SK-N-SH treated with all-trans-retinoic acid at 6 μM for 48 hours (cell line): ENCODE measurements around the gene TEKT3.

Source experiments
- ARNTL ChIP-seq: fragments of 450-650 bp; formaldehyde crosslinking; IDR thresholded peaks from 2 replicates; pipeline ENCODE4 v1.5.0; 2020; ENCODE audit warnings: low read depth, mild to moderate bottlenecking, moderate library complexity, borderline replicate concordance
- ISL1 ChIP-seq: fragments of 250-450 bp; sonication (Bioruptor Pico); IDR thresholded peaks from 2 replicates; pipeline ENCODE4 v2.1.2; 2022; ENCODE audit warnings: mild to moderate bottlenecking, moderate library complexity
- OSR1 ChIP-seq: fragments of 250-450 bp; sonication (Bioruptor Pico); IDR thresholded peaks from 2 replicates; pipeline ENCODE4 v1.8.0; 2022; ENCODE audit warnings: moderate library complexity, mild to moderate bottlenecking, inconsistent platforms
- PPARA ChIP-seq: fragments of 250-450 bp; sonication (Bioruptor Pico); IDR thresholded peaks from 2 replicates; pipeline ENCODE4 v1.5.0; 2020; ENCODE audit warnings: mild to moderate bottlenecking, borderline replicate concordance
- RARB ChIP-seq: fragments of 250-450 bp; sonication (Bioruptor Pico); IDR thresholded peaks from 2 replicates; pipeline ENCODE4 v1.8.0; 2021; ENCODE audit warnings: mild to moderate bottlenecking, moderate library complexity
- SNAI2 ChIP-seq: fragments of 250-450 bp; sonication (Bioruptor Pico); IDR thresholded peaks from 2 replicates; pipeline ENCODE4 v1.5.0; 2020; ENCODE audit warnings: mild to moderate bottlenecking, moderate library complexity
- ZC3H10 ChIP-seq: fragments of 250-450 bp; sonication (Bioruptor Pico); IDR thresholded peaks from 2 replicates; pipeline ENCODE4 v1.5.1; 2021; ENCODE audit warnings: mild to moderate bottlenecking, moderate library complexity
- ZFP3 ChIP-seq: fragments of 250-450 bp; sonication (Bioruptor Pico); IDR thresholded peaks from 2 replicates; pipeline ENCODE4 v1.5.0; 2020; ENCODE audit warnings: mild to moderate bottlenecking, moderate library complexity
- ZFP30 ChIP-seq: fragments of 450-650 bp; formaldehyde crosslinking; IDR thresholded peaks from 2 replicates; pipeline ENCODE4 v1.5.0; 2022; ENCODE audit warnings: mild to moderate bottlenecking, moderate library complexity
- TF ChIP-seq, protein P1 (sequence below): fragments of 250-450 bp; sonication (Bioruptor Pico); IDR thresholded peaks from 2 replicates; pipeline ENCODE4 v1.5.1; 2020; ENCODE audit warnings: low read depth, mild to moderate bottlenecking, moderate library complexity
- TF ChIP-seq, protein P2 (sequence below): fragments of 250-450 bp; sonication (Bioruptor Pico); IDR thresholded peaks from 2 replicates; pipeline ENCODE4 v1.5.1; 2021; ENCODE audit warnings: mild to moderate bottlenecking, moderate library complexity
- TF ChIP-seq, protein P3 (sequence below): fragments of 250-450 bp; sonication (Bioruptor Pico); IDR thresholded peaks from 2 replicates; pipeline ENCODE4 v1.5.0; 2020; ENCODE audit warnings: mild to moderate bottlenecking, moderate library complexity
- TF ChIP-seq, protein P4 (sequence below): fragments of 250-450 bp; sonication (Bioruptor Pico); IDR thresholded peaks from 2 replicates; pipeline ENCODE4 v1.8.0; 2020; ENCODE audit warnings: mild to moderate bottlenecking, moderate library complexity, borderline replicate concordance

DNA sequence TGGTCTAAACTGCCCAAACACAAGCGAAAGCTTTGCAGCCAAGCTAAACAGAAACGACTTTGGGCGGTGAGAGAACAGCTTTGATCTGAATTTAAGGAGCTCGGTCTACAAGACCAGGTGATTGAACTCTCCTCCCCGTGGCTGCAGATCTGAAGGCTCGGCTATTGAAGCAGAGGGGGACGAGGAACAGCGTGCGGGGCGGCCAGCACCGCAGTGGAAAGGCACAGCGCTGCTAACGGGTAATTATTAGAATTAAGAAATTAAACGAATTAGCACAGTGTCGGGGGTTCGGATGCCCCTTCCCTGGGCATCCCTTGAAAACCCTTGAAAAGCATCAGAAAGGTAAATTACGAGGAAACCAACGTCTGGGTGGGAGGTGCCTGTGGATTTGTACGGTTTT lies 431 bp downstream of the TEKT3 start:
- TF ChIP-seq PPARA, result no peak
- TF ChIP-seq ARNTL (CRISPR knock-in tag), result no peak
- no peak for TF ChIP-seq ZFP30 (CRISPR knock-in tag)
- no peak for TF ChIP-seq RARB (CRISPR knock-in tag)
- TF ChIP-seq, protein P1, sequence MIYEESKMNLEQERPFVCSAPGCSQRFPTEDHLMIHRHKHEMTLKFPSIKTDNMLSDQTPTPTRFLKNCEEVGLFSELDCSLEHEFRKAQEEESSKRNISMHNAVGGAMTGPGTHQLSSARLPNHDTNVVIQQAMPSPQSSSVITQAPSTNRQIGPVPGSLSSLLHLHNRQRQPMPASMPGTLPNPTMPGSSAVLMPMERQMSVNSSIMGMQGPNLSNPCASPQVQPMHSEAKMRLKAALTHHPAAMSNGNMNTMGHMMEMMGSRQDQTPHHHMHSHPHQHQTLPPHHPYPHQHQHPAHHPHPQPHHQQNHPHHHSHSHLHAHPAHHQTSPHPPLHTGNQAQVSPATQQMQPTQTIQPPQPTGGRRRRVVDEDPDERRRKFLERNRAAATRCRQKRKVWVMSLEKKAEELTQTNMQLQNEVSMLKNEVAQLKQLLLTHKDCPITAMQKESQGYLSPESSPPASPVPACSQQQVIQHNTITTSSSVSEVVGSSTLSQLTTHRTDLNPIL (CRISPR knock-in tag), result no peak
- TF ChIP-seq ISL1 (CRISPR knock-in tag), result no peak
- no peak for TF ChIP-seq ZC3H10 (CRISPR knock-in tag)
- TF ChIP-seq, protein P2, sequence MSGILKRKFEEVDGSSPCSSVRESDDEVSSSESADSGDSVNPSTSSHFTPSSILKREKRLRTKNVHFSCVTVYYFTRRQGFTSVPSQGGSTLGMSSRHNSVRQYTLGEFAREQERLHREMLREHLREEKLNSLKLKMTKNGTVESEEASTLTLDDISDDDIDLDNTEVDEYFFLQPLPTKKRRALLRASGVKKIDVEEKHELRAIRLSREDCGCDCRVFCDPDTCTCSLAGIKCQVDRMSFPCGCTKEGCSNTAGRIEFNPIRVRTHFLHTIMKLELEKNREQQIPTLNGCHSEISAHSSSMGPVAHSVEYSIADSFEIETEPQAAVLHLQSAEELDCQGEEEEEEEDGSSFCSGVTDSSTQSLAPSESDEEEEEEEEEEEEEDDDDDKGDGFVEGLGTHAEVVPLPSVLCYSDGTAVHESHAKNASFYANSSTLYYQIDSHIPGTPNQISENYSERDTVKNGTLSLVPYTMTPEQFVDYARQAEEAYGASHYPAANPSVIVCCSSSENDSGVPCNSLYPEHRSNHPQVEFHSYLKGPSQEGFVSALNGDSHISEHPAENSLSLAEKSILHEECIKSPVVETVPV (CRISPR knock-in tag), result no peak
- TF ChIP-seq ZFP3, result no peak
- TF ChIP-seq OSR1 (CRISPR knock-in tag), result no peak
- TF ChIP-seq, protein P3, sequence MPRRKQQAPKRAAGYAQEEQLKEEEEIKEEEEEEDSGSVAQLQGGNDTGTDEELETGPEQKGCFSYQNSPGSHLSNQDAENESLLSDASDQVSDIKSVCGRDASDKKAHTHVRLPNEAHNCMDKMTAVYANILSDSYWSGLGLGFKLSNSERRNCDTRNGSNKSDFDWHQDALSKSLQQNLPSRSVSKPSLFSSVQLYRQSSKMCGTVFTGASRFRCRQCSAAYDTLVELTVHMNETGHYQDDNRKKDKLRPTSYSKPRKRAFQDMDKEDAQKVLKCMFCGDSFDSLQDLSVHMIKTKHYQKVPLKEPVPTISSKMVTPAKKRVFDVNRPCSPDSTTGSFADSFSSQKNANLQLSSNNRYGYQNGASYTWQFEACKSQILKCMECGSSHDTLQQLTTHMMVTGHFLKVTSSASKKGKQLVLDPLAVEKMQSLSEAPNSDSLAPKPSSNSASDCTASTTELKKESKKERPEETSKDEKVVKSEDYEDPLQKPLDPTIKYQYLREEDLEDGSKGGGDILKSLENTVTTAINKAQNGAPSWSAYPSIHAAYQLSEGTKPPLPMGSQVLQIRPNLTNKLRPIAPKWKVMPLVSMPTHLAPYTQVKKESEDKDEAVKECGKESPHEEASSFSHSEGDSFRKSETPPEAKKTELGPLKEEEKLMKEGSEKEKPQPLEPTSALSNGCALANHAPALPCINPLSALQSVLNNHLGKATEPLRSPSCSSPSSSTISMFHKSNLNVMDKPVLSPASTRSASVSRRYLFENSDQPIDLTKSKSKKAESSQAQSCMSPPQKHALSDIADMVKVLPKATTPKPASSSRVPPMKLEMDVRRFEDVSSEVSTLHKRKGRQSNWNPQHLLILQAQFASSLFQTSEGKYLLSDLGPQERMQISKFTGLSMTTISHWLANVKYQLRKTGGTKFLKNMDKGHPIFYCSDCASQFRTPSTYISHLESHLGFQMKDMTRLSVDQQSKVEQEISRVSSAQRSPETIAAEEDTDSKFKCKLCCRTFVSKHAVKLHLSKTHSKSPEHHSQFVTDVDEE (CRISPR knock-in tag), result no peak
- TF ChIP-seq, protein P4, sequence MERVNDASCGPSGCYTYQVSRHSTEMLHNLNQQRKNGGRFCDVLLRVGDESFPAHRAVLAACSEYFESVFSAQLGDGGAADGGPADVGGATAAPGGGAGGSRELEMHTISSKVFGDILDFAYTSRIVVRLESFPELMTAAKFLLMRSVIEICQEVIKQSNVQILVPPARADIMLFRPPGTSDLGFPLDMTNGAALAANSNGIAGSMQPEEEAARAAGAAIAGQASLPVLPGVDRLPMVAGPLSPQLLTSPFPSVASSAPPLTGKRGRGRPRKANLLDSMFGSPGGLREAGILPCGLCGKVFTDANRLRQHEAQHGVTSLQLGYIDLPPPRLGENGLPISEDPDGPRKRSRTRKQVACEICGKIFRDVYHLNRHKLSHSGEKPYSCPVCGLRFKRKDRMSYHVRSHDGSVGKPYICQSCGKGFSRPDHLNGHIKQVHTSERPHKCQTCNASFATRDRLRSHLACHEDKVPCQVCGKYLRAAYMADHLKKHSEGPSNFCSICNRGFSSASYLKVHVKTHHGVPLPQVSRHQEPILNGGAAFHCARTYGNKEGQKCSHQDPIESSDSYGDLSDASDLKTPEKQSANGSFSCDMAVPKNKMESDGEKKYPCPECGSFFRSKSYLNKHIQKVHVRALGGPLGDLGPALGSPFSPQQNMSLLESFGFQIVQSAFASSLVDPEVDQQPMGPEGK (CRISPR knock-in tag), result no peak
- TF ChIP-seq SNAI2 (CRISPR knock-in tag), result no peak
